PC-9 (cell line): ENCODE results near the gene EXT2. TPM values are rescaled to one million over a fixed set of nuclear protein-coding genes. Genes with fewer than 3 reads are reported as not detected.

ENCODE experiments used
- BruUV-seq: library from RNA; stranded (reverse); fragments of 400-500 nt; replicated peaks from 2 replicates; lab custom pipeline; 2021; lab: Mats Ljungman, UMichigan
- CTCF ChIA-PET: fragments of 300-600 bp; sonication (Branson Sonifier 250); formaldehyde crosslinking; loops from one replicate; lab custom pipeline; 2022; ENCODE audit warnings: antibody characterized with exemption; lab: Charles Lee
- POLR2A ChIA-PET: fragments of 300-600 bp; sonication (Branson Sonifier 250); formaldehyde crosslinking; loops from one replicate; lab custom pipeline; 2022; ENCODE audit warnings: antibody characterized with exemption; ENCODE audit not compliant: unreplicated experiment; lab: Charles Lee
- DNase-seq, 2 experiments: peaks; one replicate each; pipeline versions ENCODE4 v3.0.0 to v3.0.0-alpha.2; 2015 to 2022; ENCODE audit warnings: mixed read lengths in 1 of 2
- H2AFZ ChIP-seq: fragments of 200-600 bp; sonication (generic); 2 replicates; pipeline ENCODE4 v1.8.1; 2017; ENCODE audit warnings: antibody characterized with exemption
- H3F3A ChIP-seq: fragments of 200-600 bp; sonication (generic); 2 replicates; pipeline ENCODE4 v1.8.1; 2017; ENCODE audit warnings: antibody characterized with exemption, mild to moderate bottlenecking, low read depth; ENCODE audit not compliant: insufficient read depth
- H3K27ac ChIP-seq: fragments of 200-600 bp; sonication (generic); 2 replicates; pipeline ENCODE4 v1.6.1; 2016; ENCODE audit warnings: mixed run types
- H3K27me3 ChIP-seq: fragments of 200-600 bp; sonication (generic); 2 replicates; pipeline ENCODE4 v1.6.1; 2016; ENCODE audit warnings: low read depth, mixed run types; ENCODE audit not compliant: insufficient read depth
- H3K36me3 ChIP-seq: fragments of 200-600 bp; sonication (generic); 2 replicates; pipeline ENCODE4 v1.6.1; 2016; ENCODE audit warnings: low read depth, mixed run types
- H3K4me1 ChIP-seq: fragments of 200-600 bp; sonication (generic); replicated peaks from 2 replicates; pipeline ENCODE4 v1.6.1; 2016; ENCODE audit warnings: mixed run types; ENCODE audit not compliant: insufficient read depth
- H3K4me2 ChIP-seq: fragments of 200-600 bp; sonication (generic); 2 replicates; pipeline ENCODE4 v1.6.1; 2017; ENCODE audit warnings: mixed run types
- H3K4me3 ChIP-seq: fragments of 200-600 bp; sonication (generic); 2 replicates; pipeline ENCODE4 v1.6.1; 2016; ENCODE audit warnings: mixed run types
- H3K79me2 ChIP-seq: fragments of 200-600 bp; sonication (generic); 2 replicates; pipeline ENCODE4 v1.6.1; 2017; ENCODE audit warnings: low read depth, mixed run types
- H3K9me2 ChIP-seq: fragments of 200-600 bp; sonication (generic); 2 replicates; pipeline ENCODE4 v1.8.1; 2017; ENCODE audit warnings: mild to moderate bottlenecking; ENCODE audit not compliant: insufficient read depth
- H3K9me3 ChIP-seq: fragments of 200-600 bp; sonication (generic); 2 replicates; pipeline ENCODE4 v1.8.1; 2016; ENCODE audit warnings: low read depth; ENCODE audit not compliant: insufficient read depth
- H4K20me1 ChIP-seq: fragments of 200-600 bp; sonication (generic); 2 replicates; pipeline ENCODE4 v1.8.1; 2017; ENCODE audit not compliant: insufficient read depth
- EZH2 ChIP-seq: fragments of 200-600 bp; sonication (generic); IDR thresholded peaks from 2 replicates; pipeline ENCODE4 v1.8.0; 2017; ENCODE audit warnings: antibody characterized with exemption, low read depth
- intact Hi-C: fragments of 100-400 bp; cut with micrococcal nuclease; formaldehyde crosslinking; loops from one replicate; pipeline ENCODE4 v1.10.0; 2022; ENCODE audit not compliant: unreplicated experiment
- total RNA-seq: library from RNA; stranded (reverse); gene quantifications from 2 replicates; pipeline ENCODE4 v1.2.3, GENCODE V29; 2021
- TF ChIP-seq, protein P1 (sequence below): fragments of 200-600 bp; sonication (generic); conservative IDR thresholded peaks from 2 replicates; pipeline ENCODE4 v1.6.1; 2017; ENCODE audit warnings: mixed run types, antibody characterized with exemption, mild to moderate bottlenecking, moderate library complexity

The EXT2 gene
- total RNA-seq, 1 experiment from 2014 or later, result 72.4 TPM

DNA sequence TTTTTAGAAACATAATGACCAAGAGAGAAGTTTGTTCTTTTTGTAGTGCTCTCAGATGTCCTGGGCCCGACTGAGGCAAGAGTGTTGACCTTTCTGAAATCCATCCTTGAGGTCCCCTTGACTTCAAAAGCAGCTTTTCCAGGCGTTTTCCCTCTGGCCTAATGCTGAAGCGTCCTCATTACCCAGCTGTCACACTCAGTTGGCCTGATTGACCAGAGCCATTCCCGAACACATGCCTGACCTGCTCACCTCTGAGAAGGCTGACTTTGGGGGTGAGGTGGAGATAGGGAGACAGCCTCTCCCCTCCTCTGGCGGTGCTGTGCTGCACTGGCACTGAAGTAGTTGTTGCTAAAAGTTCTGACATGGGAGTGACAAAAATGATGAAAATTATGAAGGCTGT, 147.6 kb downstream of the EXT2 start:
- Histone ChIP-seq H3K36me3 (peaks cover 5% of the 10 kb centered on the region; the same call in 1 of the 2 replicates), H3F3A (no peaks in the 10 kb centered on the region), H3K9me3 (no peaks in the 10 kb centered on the region), H3K9me2 (no peaks in the 10 kb centered on the region), H3K4me3 (no peak overlapping the region), H2AFZ (no peak overlapping the region), H3K27me3 (no peaks in the 10 kb centered on the region), H3K79me2 (no peaks in the 10 kb centered on the region), H3K27ac (no peak overlapping the region), H3K4me1 (no peaks in the 10 kb centered on the region), H4K20me1 (no peaks in the 10 kb centered on the region), H3K4me2 (no peak overlapping the region)
- ChIA-PET POLR2A (no interaction called here), CTCF (no interaction called here)
- no peak for DNase-seq
- no TSS peak for BruUV-seq
- TF ChIP-seq, protein P1, sequence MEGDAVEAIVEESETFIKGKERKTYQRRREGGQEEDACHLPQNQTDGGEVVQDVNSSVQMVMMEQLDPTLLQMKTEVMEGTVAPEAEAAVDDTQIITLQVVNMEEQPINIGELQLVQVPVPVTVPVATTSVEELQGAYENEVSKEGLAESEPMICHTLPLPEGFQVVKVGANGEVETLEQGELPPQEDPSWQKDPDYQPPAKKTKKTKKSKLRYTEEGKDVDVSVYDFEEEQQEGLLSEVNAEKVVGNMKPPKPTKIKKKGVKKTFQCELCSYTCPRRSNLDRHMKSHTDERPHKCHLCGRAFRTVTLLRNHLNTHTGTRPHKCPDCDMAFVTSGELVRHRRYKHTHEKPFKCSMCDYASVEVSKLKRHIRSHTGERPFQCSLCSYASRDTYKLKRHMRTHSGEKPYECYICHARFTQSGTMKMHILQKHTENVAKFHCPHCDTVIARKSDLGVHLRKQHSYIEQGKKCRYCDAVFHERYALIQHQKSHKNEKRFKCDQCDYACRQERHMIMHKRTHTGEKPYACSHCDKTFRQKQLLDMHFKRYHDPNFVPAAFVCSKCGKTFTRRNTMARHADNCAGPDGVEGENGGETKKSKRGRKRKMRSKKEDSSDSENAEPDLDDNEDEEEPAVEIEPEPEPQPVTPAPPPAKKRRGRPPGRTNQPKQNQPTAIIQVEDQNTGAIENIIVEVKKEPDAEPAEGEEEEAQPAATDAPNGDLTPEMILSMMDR, result no peak
- no peak for TF ChIP-seq EZH2
- intact Hi-C loops, result no loop called here

DNA sequence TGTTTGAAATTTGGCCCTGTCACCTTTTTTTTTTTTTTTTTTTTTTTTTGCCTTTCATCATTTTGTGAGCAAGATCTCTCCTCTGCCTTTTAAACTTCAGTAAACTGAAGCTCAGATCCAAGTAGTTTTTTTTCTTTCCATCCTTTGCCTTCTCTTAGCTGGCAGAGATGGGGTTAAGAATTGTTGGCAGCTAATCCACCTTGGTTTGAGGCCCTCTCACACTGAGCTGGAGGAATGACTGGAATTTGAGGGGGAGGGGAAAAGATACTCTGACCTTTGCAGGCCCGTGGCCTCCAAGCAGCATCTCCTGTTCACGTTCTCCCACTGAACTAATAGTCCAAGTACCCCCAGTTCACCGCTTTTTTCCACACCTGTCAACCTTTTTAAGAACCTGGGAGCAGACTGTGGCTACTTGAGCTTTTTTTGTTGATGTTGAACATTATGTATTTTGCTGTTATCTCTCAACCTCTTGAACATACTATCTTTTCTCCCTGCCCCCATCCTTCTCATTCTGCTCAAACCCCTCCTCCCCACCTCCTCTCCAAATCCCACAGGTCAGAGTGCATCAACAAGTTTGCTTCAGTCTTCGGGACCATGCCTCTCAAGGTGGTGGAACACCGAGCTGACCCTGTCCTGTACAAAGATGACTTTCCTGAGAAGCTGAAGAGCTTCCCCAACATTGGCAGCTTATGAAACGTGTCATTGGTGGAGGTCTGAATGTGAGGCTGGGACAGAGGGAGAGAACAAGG, 148.3 kb downstream of the EXT2 start:
- intact Hi-C loops, result no loop called here

DNA sequence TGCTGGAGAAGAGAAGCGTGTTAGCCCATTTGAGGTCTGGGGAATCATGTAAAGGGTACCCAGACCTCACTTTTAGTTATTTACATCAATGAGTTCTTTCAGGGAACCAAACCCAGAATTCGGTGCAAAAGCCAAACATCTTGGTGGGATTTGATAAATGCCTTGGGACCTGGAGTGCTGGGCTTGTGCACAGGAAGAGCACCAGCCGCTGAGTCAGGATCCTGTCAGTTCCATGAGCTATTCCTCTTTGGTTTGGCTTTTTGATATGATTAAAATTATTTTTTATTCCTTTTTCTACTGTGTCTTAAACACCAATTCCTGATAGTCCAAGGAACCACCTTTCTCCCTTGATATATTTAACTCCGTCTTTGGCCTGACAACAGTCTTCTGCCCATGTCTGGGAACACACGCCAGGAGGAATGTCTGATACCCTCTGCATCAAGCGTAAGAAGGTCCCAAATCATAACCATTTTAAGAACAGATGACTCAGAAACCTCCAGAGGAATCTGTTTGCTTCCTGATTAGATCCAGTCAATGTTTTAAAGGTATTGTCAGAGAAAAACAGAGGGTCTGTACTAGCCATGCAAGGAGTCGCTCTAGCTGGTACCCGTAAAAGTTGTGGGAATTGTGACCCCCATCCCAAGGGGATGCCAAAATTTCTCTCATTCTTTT, 149.3 kb downstream of the EXT2 start:
- Histone ChIP-seq H3F3A (no peaks in the 10 kb centered on the region), H3K4me3 (no peak overlapping the region), H3K9me3 (no peaks in the 10 kb centered on the region), H3K4me2 (no peak overlapping the region), H4K20me1 (no peaks in the 10 kb centered on the region), H3K79me2 (no peaks in the 10 kb centered on the region), H3K27ac (no peak overlapping the region), H3K9me2 (no peaks in the 10 kb centered on the region), H2AFZ (no peak overlapping the region), H3K36me3 (peaks cover 4% of the 10 kb centered on the region; the same call in 1 of the 2 replicates), H3K27me3 (no peaks in the 10 kb centered on the region), H3K4me1 (no peaks in the 10 kb centered on the region)
- ChIA-PET CTCF (no interaction called here), POLR2A (no interaction called here)
- DNase-seq, result no peak
- BruUV-seq, result no TSS peak
- no peak for TF ChIP-seq EZH2
- TF ChIP-seq, protein P1, result no peak
- intact Hi-C loops, result no loop called here

More for the DNA sequence above, 148.3 kb downstream of the EXT2 start:
- Histone ChIP-seq H3K4me2 (no peak overlapping the region), H3K27me3 (no peaks in the 10 kb centered on the region), H4K20me1 (no peaks in the 10 kb centered on the region), H2AFZ (no peak overlapping the region), H3K79me2 (no peaks in the 10 kb centered on the region), H3K9me2 (no peaks in the 10 kb centered on the region), H3K4me3 (no peak overlapping the region), H3F3A (no peaks in the 10 kb centered on the region), H3K4me1 (no peaks in the 10 kb centered on the region), H3K9me3 (no peaks in the 10 kb centered on the region), H3K27ac (no peak overlapping the region), H3K36me3 (peaks cover 5% of the 10 kb centered on the region; the same call in 1 of the 2 replicates)
- no peak for DNase-seq
- TF ChIP-seq, protein P1, result no peak
- TF ChIP-seq EZH2, result no peak
- no TSS peak for BruUV-seq
- POLR2A ChIA-PET, result no interaction called here
- CTCF ChIA-PET, result no interaction called here
